Left lung (tissue), 10 donors: Measurements from ENCODE around the gene DOCK8. TPM values are rescaled to one million over a fixed set of nuclear protein-coding genes. Genes with fewer than 3 reads are reported as not detected.
A peak's percentile ranks its signal among the peaks of the same experiment; 100 is the strongest.

Source experiments
- ATAC-seq: fragments of 200-7000 bp; cut with Tn5 transposase; one replicate; pipeline ENCODE4 v1.9.1; 2020; ENCODE audit warnings: moderate library complexity
- DNase-seq, 4 donors: peaks; one replicate each; pipeline ENCODE4 v3.0.0-alpha.2; 2013 to 2020
- H3K27ac ChIP-seq, 2 donors: fragments of 200-600 bp; sonication (generic) in 1 of 2; one replicate each; pipeline versions ENCODE4 v1.5.0 to v1.8.0; 2020 to 2021
- H3K27me3 ChIP-seq, 2 donors: fragments of 200-600 bp; sonication (generic) in 1 of 2; one replicate each; pipeline versions ENCODE4 v1.5.0 to v1.8.0; 2020 to 2021
- H3K36me3 ChIP-seq, 2 donors: fragments of 200-600 bp; sonication (generic) in 1 of 2; one replicate each; pipeline versions ENCODE4 v1.5.0 to v1.8.0; 2020 to 2021
- H3K4me1 ChIP-seq, 2 donors: fragments of 200-600 bp; one replicate each; pipeline ENCODE4 v1.8.0; 2021
- H3K4me3 ChIP-seq, 2 donors: fragments of 200-600 bp; sonication (generic) in 1 of 2; one replicate each; pipeline versions ENCODE4 v1.5.0 to v1.8.0; 2020 to 2021; ENCODE audit warnings: mild to moderate bottlenecking in 1 of 2
- H3K9me3 ChIP-seq, 2 donors: fragments of 200-600 bp; sonication (generic) in 1 of 2; one replicate each; pipeline versions ENCODE4 v1.5.0 to v1.8.0; 2020 to 2021
- intact Hi-C, 2 donors: fragments of 100-400 bp; cut with DNase I; formaldehyde crosslinking; loops; one replicate each; pipeline versions ENCODE4 v1.11.2 to v1.14.2; 2022
- polyA plus RNA-seq, 6 donors: library from polyadenylated mRNA; unstranded; fragments of 120-200 nt; gene quantifications; one replicate each; pipeline ENCODE4 v1.2.1, GENCODE V29; 2013; ENCODE audit not compliant: insufficient read length in 6 of 6
- total RNA-seq, 2 donors: library from RNA; stranded (reverse); fragmentation: NEBNext Ultra II Directional; extraction: Animal tissue kit (Norgen Biotek cat#: 25700); gene quantifications; one replicate each; pipeline ENCODE4 v1.2.1, GENCODE V29; 2021
- TF ChIP-seq, protein P1 (sequence below), 2 donors: fragments of 200-600 bp; sonication (generic) in 1 of 2; IDR thresholded peaks; one replicate each; pipeline versions ENCODE4 v1.5.0 to v1.8.0; 2021; ENCODE audit warnings: antibody characterized with exemption in 2 of 2
- donor health status: DM: no; HTN: yes; CAD: no.
- donor health status: DM: no; HTN: no; CAD: no.

The DOCK8 gene
- total and polyA plus RNA-seq, 8 donors, result 5.9 to 95.9 (median 8.5) TPM

DNA sequence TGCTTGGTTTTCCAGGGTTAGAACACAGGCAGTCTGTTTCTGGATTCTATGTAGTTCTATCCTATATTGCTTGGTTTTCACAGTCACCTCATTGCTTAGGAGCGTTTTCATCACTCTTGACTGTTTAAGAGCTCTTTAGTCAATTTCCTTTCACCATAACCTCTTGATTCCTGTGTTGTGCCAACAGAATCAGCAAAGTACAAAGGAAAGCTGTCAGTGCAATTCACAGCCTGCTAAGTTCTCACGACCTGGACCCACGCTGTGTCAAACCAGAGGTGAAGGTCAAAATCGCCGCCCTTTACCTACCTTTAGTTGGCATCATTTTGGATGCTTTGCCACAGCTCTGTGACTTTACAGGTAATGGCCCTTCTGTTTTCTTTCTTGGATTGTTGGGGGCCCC, 199.9 kb downstream of the DOCK8 start:
- peak in 1 of 4 donors; percentile 41 for DNase-seq
- peak; percentile 86 for ATAC-seq
- intact Hi-C loops, result no loop called here

DNA sequence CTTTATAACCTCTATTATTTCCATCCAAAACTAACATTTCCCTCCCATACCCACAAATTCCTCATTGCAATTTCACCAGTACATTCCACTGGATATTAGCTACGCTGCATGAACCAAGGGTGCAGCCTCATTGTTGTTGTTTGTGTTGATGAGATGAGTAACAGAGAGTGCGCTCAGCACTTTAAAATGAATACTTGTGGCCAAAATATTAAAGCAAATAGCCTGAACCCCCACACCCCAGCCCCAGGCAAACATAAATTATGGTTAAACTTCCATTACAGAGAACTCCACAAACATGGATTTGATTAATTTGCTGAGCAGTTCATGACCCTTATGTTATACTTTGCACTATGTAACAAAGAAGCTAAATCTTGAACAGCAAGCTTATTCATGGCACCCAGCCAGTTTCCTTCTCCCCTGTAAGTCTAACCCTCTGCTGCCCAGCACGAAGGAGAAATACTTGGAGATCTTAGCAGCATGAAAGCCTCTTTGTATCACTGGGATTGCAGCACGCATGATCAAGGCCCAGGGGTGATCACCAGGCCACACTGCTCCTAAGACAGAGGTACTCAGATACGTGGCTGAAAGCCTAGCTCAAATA, 205.0 kb downstream of the DOCK8 start:
- no peak for ATAC-seq

More for the DNA sequence above, 199.9 kb downstream of the DOCK8 start:
- no peak overlapping the region for H3K27ac ChIP-seq
- no peaks in the 10 kb centered on the region for H3K27me3 ChIP-seq
- H3K4me1 ChIP-seq, result no peaks in the 10 kb centered on the region
- TF ChIP-seq, protein P1, sequence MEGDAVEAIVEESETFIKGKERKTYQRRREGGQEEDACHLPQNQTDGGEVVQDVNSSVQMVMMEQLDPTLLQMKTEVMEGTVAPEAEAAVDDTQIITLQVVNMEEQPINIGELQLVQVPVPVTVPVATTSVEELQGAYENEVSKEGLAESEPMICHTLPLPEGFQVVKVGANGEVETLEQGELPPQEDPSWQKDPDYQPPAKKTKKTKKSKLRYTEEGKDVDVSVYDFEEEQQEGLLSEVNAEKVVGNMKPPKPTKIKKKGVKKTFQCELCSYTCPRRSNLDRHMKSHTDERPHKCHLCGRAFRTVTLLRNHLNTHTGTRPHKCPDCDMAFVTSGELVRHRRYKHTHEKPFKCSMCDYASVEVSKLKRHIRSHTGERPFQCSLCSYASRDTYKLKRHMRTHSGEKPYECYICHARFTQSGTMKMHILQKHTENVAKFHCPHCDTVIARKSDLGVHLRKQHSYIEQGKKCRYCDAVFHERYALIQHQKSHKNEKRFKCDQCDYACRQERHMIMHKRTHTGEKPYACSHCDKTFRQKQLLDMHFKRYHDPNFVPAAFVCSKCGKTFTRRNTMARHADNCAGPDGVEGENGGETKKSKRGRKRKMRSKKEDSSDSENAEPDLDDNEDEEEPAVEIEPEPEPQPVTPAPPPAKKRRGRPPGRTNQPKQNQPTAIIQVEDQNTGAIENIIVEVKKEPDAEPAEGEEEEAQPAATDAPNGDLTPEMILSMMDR (IDR thresholded peaks at IDR 0.05), result no peak
- H3K9me3 ChIP-seq, result no peaks in the 10 kb centered on the region
- H3K4me3 ChIP-seq, result no peak overlapping the region
- peaks cover 0 to 46% of the 10 kb centered on the region in 2 donors for H3K36me3 ChIP-seq

DNA sequence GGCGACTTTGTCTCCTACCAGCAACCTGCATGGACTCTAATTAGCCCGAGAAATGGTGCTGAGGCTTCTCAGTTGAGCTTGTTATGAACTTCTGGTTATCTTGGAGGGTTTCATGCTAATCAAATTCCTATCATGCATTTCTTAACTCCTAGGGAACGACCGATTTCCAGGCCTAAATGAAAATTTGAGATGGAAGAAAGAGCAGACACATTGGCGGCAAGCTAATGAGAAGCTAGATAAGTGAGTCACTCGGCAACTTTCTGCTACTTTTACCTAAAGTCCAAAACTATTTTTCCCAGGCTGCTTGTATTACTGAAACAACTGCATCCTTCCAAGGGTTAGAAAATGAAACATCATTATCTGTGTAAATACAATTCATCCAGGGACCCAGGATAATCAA, 207.2 kb downstream of the DOCK8 start:
- intact Hi-C loops, result no loop called here
- H3K36me3 ChIP-seq, result peaks cover 0 to 89% of the 10 kb centered on the region in 2 donors
- ATAC-seq (no peak), DNase-seq (no peak)
- no peaks in the 10 kb centered on the region for H3K27me3 ChIP-seq
- no peaks in the 10 kb centered on the region for H3K9me3 ChIP-seq
- TF ChIP-seq, protein P1 (IDR thresholded peaks at IDR 0.05), result no peak
- H3K4me1 ChIP-seq, result no peaks in the 10 kb centered on the region
- no peak overlapping the region for H3K27ac ChIP-seq
- H3K4me3 ChIP-seq, result no peak overlapping the region

More for the DNA sequence above, 205.0 kb downstream of the DOCK8 start:
- peak in 1 of 4 donors; percentile 49 for DNase-seq
- no peak overlapping the region for H3K4me3 ChIP-seq
- intact Hi-C loops, result no loop called here
- H3K9me3 ChIP-seq, result no peaks in the 10 kb centered on the region
- H3K27me3 ChIP-seq, result no peaks in the 10 kb centered on the region
- TF ChIP-seq, protein P1 (IDR thresholded peaks at IDR 0.05), result no peak
- H3K27ac ChIP-seq, result no peak overlapping the region
- H3K36me3 ChIP-seq, result peaks cover 0 to 84% of the 10 kb centered on the region in 2 donors
- no peaks in the 10 kb centered on the region for H3K4me1 ChIP-seq

DNA sequence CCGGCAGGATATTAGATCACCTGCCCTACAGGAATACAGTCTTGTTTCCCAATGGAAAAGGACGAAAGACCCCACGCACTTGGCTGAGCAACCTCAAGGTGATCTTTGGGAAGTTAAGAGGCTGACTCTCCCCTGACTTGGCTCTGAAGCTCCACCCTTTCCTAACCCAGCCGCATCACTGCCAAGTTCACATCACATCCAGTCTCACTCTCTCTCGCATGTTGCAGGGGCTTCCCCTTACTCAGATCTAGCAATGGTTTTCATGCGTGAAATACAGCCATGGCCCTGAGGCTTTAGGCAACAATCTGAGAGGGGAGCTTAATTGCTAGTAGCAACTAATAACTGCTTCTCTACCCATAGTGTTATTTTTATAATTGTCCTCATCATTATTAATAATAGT, 211.6 kb downstream of the DOCK8 start:
- Histone ChIP-seq H3K27me3 (no peaks in the 10 kb centered on the region), H3K9me3 (no peaks in the 10 kb centered on the region), H3K4me1 (no peaks in the 10 kb centered on the region), H3K36me3 (peaks cover 0 to 97% of the 10 kb centered on the region in 2 donors), H3K4me3 (no peak overlapping the region), H3K27ac (no peak overlapping the region)
- intact Hi-C loops, result no loop called here
- TF ChIP-seq, protein P1 (IDR thresholded peaks at IDR 0.05), result no peak
- no peak for ATAC-seq
- DNase-seq, result no peak

DNA sequence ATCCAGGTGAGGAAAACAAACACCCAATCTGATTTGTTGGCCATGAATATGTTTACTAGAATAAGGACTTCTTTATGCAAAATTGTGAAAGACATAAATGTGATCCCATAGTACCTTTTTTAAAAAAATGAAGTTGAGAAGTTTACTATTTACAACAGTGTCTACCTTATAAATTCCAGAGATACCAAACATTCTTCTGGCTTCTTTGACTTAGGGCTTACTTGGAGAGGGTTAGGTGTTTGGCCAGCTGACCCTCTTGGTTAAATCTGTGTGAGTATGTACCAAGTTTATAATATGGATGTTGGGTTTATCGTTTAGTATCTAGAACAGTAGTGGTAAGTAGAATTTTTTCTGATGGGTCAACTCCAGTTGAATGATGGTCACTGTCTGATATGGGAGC, 212.3 kb downstream of the DOCK8 start:
- TF ChIP-seq, protein P1 (IDR thresholded peaks at IDR 0.05), result no peak
- no peaks in the 10 kb centered on the region for H3K4me1 ChIP-seq
- intact Hi-C loops, result no loop called here
- no peak overlapping the region for H3K27ac ChIP-seq
- no peaks in the 10 kb centered on the region for H3K27me3 ChIP-seq
- peak; percentile 63 for ATAC-seq
- no peak for DNase-seq
- no peak overlapping the region for H3K4me3 ChIP-seq
- peaks cover 0 to 97% of the 10 kb centered on the region in 2 donors for H3K36me3 ChIP-seq
- no peaks in the 10 kb centered on the region for H3K9me3 ChIP-seq
